ENCODE data around the gene FOXQ1.
A peak's percentile ranks its signal among the peaks of the same experiment; 100 is the strongest.
"Not testable (repeated sequence)": the region's sequence is repeated elsewhere in the genome, so short reads cannot be mapped to it uniquely, and the experiment has no call there.

Gene FOXQ1

DNA sequence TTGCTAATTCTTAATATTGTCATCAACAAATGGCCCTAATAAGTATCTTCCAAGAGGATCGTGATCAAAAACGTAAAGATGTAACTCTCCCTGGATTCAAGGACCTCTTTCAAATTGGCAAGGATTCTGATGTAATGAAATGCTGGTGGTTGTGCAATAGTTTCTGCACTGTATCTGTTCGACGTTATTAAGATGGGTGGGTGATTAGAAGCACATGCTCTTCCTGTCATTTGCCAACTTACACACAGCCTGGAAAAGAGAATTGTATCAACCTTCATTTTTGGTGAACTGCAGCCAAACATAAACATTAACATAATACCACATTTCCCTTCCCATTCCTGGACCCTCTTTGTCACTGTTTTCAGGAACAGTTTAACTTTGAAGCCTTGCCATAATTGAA is 9.8 kb downstream of the FOXQ1 start:
- DNase-seq (ENCODE audit: low spot score), result no peak
- FAIRE-seq, result no peak

DNA sequence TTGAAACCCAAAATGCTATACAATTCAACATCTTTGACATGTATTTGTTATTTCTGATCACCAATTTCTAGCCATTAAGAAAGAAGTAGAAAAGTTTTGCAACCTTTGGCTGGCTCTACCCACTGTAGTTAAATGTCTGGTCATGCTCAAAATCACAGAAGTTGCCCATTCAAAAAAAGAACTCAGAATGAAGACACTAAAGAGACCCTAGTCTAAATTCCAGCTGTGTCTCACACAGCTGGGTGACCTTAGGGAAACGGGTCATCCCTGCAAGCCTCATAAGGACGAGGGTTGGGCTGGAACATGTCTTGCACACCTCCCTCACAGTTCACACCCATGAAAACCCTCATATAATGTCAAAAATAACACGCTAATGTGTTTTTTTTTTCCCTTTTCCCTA is 10.3 kb downstream of the FOXQ1 start:
- DNase-seq (ENCODE audit: low spot score) (no peak), FAIRE-seq (no peak)

DNA sequence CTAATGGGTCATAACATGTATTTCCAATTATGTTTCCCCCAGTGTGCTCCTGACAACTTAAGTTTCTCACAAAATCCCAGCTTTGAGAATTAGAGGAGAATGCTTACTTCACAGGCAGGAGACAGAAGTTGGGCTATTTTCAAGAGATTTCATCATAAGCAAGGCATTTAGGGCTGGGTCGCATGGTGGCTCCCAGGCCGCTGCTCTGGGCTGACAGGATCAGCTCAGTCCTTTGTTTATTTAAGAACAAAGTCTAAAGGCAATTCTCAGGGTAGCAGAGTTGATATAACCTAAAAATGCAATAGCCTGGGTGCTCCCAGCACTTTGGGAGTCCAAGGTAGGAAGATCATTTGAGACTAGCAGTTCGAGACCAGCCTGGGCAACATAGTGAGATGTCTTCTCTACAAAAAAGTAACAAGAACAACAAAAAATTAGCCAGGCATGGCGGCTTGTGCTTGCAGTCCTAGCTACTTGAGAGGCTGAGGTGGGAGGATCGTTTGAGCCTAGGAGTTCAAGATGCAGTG is 10.9 kb downstream of the FOXQ1 start:
- FAIRE-seq, result no peak
- no peak for DNase-seq (ENCODE audit: low spot score)

DNA sequence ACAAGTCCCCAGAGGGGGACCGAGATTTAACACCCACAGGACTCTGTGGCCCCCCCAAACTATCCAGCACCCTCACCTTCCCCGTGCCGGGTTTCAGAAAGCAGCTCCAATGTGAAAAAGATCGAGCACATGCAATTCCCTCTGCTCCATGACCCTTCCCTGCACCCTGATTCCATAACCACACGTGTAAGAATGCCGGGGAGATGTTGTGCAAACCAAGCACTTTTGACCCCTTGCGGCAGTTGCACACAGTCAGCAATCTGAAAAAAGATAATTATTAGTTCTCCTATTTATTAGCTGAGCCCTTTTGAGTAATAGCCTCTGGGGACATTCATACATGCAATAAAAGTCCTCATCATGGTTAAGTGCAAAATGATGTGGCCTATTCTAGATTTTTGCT is 13.0 kb downstream of the FOXQ1 start:
- no peak for DNase-seq (ENCODE audit: low spot score)
- FAIRE-seq, result no peak

DNA sequence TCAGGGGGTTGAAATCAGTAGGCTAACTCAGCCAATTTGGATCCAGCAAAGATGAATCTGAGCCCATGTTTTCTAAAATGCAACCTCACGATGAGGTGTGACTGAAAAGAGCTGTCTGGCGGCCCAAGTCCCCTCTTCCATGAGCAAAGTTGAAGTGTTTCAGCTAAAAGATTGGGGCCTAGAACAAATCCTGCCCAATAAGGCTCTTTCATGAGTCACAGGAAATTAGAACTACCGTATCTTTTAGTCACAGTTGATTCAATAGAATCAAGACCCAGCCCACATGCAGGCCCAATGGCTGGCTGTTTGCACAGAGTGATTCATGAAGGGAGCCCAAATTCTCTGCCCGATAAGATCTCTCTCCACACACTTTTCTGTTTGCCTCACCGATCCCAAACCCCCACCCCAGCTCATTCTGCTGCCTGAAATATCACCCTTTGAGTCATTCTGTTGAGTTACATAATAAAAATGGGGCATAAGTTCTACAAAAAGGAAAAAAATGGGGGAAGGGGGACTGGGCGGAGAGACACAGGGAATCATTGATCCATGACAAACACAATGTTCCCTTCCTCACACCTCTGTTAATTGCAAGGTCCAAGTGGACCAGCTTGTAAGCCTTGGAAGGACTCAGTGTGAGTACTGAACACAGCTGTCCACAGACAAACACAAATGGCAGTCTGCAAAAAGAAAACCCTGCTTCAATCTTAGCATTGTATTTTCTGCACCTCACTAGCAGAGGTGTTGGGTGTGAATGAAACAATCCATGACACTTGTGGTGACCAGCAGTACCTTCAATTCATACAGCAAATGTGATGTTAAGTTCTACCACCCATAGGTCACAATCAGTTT is 13.8 kb downstream of the FOXQ1 start:
- no peak for FAIRE-seq
- DNase-seq (ENCODE audit: low spot score), result peak; percentile 77

DNA sequence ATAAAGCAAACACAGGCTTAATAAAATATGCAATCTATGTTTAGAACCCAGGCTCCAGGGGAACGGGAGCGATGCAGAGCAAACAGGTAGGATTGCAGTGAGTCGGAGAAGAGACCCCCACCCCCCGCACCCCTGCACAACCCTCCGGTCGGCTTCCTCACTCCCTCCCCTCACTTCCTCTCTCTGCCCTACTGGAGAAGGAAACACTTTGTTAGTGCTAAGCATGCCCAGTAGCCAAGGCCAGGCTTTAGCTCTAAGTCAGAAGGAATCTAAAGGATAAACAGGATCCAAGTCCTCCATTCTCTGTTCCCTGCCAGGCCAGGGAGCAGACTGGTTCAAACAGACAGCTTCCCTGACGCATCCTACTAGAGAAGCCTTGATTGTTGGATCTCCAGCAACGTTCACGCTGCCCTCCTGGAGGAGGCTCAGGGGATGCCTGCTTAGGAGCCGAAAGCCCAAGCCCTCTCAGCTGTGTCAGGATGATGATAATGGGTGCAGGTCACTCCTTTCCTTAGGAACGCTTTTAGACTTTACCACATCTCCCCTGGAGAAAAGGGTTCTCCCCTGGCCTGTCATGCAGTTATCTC is 14.7 kb downstream of the FOXQ1 start:
- DNase-seq (ENCODE audit: low spot score), result no peak
- no peak for FAIRE-seq

DNA sequence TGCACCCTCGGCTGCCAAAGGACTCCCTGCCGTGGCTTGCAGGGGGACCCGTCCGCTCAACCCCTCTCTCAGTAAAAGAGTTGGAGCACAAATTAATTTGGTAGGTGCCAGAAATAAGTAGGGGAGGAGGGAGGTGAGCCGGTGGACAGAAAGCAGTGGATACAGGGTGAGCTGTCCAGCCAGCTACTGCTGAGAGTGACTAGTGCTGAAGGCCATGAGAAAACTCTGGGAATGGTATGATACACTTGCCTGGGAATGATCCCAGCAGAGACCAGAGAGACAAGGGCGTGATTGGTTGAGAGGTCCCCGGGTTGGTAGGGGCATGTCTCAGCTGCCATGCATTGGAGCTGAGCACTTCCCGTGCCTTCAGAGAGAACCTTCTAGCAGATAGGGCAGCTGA is 15.7 kb downstream of the FOXQ1 start:
- DNase-seq (ENCODE audit: low spot score), result no peak
- no peak for FAIRE-seq

DNA sequence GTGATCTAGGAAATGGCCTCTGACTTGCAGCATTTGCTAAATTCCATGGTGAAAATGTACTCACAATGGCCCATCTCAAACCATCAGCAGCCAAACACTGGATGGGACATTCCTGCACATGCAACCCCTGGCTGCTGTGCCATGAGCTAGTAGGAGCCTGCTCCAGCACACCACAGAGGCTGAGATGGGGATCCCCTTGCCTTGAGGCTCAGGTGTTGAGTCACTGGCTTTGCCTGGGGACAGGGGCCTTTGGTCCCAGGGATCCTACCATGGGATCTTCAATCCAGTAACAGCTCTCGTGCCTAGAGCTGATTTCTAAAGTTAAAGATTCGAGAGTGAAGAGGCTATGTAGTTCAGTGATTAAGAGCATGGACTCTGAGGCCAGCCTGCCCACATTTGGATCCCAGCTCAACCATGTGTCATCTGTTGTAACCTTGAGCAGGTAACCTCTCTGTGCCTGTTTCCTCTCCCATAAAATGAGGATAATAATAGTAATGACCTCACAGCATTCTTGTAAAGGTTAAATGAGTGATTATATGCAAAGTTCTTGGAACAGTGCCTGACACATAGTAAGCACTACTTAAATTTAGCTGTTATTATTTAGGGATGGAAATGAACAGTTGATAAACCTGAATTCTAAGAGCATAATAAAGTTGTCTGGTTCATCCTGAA is 16.4 kb downstream of the FOXQ1 start:
- no peak for DNase-seq (ENCODE audit: low spot score)
- no peak for FAIRE-seq

DNA sequence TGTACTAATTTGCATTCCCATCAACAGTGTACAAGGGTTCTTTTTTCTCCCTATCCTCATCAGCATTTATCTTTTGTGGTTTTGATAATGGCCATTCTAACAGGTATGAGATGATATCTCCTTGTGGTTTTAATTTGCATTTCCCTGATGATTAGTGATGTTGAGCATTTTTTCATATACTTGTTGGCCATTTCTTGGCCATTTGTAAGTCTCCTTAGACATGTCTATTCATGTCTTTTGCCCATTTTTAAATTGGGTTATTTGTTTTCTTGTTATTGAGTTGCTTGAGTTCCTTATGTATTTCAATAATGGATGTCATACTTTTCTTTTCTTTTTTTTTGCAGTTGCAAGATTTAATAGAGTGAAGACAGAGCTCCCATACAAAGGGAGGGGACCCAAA is 17.8 kb downstream of the FOXQ1 start:
- no peak for FAIRE-seq
- DNase-seq (ENCODE audit: low spot score), result no peak

DNA sequence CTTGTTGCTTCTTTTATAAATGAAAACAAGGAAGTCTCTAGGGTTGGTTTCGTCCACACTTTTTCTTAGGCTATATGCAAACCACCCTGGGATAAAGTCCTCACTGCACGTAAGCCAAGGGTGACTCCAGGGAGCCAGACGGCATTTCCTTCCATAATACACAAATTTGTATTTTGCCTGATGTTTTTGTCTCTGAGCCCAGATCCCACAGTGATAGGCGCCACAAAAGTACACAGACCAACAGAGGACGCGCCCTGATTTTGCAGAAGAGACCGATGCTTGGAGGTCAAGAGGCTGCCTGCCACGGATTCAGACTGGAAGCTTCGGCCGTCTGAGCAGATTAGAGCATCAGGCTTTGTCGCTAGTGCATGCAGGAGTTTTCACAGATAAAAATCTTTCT is 22.8 kb downstream of the FOXQ1 start:
- DNase-seq (ENCODE audit: low spot score) (no peak), FAIRE-seq (no peak)

DNA sequence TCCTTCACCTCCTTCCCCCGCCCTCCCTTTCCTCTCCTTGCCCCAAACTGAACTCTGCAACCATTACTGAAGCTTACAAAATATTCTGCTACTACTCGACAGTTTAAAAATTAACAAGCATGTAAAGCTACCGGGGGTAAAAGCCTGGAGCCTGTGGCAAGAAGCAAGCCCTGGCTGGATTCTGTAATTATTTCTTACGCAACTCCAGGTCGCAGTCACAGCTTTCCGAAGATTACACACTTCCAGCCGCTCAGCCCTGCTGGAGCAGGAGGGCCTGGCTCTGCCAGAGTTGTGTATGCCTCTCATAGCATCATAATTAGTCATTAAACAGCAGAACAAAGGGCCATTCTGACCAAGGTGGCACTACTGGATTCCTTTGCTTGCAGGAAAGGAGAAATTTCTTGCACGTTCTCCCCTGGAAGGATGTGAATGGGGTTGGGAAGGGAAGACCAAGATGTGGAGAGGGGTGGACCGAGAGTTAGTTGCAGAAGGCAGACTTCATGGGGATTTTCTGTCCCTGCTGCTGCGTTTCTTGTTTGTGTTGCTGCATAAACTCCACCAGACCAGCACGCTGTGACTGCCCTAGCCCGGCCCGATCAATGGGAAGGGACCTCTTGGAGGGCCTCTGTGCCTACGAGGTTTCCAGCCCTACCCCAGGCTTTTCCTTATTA is 23.6 kb downstream of the FOXQ1 start:
- peak; percentile 79 for DNase-seq (ENCODE audit: low spot score)
- no peak for FAIRE-seq

DNA sequence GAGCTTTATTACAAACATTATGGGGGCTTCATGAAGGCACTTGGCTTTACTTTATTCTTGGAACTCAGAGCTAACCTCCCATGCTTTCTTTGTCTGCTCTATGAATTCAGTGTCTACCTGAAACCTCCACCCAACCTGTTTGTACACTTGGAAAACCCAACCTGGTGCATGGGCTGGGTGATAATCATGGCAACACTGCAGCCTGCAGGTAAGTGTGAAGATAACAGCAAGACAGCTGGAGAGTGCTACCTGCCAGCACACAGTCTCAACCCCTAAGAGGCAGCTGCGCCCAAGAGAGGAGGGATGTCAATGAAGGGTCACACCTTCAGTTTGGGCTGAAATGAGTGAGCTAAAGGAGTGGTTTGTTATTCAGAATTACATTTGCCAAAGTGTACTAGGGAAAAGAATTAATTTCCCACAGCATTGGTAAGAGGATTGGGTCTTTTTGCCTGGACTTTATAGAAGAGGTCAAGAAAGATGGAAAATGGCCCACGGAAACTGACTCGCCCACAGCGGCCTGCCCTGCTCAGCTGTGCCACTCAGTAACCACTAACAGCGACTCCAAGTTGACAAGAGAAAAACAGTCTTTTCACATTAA is 24.4 kb downstream of the FOXQ1 start:
- DNase-seq (ENCODE audit: low spot score), result no peak

DNA sequence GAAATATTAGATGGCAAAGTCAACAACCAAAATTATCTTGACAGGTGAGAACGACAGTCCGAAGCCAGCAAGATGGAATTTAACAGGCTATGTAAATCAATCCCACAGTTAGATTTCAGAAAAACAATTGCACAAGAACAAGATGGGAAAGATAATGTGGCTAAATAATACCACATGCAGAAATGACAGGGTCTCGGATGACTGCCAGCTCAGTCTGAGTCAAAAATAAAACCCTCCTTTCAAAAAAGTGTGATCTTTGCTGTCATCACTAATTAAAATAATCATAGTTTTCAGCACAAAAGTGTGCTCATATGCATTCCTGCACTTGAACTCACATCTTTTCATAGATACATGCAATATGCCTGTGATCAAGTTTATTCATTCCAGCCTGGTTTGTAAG is 25.9 kb downstream of the FOXQ1 start:
- DNase-seq (ENCODE audit: low spot score), result no peak
- FAIRE-seq, result no peak

More for the DNA sequence above, 24.4 kb downstream of the FOXQ1 start:
- FAIRE-seq, result no peak

DNA sequence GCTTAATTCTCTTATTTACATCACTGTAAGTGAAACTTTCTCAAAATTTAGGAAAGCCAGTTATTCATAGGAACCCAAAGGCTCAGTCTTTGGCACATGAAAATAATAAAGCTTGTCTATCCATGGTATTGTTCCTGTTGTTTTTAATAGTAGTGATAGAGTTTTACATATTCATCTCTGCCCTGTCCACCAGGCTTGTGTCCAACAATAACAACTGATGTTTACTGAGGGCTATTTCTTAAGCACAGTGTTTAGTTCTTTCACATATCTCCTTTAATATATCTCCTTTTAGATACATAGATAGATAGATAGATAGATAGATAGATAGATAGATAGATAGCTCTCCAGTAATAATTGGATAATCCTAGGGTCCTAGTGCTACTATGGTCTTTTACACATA is 34.2 kb downstream of the FOXQ1 start:
- DNase-seq (ENCODE audit: low spot score), result no peak
- FAIRE-seq, result no peak

DNA sequence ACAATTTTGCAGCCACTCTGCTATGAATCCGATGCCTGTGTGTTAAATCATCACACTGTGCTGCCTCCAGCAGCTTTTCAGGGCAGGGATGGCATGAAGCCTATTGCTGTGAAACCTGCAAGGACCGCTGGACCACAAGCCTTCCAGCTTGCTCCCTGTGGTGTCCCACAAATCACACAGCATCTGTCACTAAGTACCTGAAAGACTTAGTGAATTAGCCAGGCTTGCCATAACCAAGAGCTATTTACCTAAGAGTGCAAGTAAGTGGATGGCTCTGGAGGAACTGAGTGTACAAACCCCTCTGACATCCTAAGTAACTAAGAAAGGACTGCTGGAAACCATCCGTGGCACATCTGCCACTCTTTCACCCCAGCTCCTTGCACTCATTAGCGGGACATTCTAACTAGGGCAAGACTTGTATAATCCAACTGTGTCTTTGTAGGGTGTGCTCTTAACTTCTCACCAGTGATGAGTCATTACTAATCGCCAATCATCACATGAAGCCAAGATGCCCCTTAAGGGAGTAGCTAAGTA is 34.7 kb downstream of the FOXQ1 start:
- DNase-seq (ENCODE audit: low spot score), result no peak
- FAIRE-seq, result no peak

DNA sequence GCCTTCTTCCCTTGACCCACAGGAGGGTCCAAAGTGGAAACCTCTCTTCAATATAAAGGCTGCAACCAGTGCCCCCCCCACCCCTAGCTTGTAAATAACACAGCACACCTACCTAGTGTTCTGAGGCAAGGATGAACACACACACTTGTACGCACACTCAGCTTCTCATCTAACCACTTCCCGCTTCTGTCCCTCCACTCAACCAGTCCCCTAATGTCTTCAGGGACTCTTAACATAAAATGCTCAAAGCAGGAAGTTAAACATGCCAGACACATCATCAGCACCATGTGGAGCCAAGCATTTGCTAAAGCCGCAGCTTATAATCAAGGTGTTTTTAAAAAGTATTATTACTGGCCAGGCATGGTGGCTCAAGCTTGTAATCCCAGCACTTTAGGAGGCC is 35.3 kb downstream of the FOXQ1 start:
- no peak for FAIRE-seq
- no peak for DNase-seq (ENCODE audit: low spot score)

DNA sequence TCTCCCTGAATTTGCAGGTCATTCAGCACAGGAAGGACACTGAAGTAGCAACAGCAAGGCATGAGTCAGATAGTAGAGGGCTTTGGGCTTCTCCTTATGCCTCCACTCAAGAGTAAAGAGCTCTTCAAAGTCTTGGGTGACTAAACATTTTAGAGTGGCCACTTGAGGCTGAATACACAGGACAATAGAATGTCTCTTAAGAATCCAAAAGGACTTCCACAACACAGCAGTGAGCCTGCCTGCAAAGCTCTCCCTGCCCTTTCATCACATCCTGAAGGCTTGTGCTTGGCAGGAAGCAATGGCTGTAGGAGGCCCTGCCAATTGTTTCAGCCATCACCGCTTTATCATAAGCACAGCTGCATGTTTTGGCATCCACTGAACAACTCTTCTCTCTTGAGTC is 36.8 kb downstream of the FOXQ1 start:
- DNase-seq (ENCODE audit: low spot score) (no peak), FAIRE-seq (no peak)

DNA sequence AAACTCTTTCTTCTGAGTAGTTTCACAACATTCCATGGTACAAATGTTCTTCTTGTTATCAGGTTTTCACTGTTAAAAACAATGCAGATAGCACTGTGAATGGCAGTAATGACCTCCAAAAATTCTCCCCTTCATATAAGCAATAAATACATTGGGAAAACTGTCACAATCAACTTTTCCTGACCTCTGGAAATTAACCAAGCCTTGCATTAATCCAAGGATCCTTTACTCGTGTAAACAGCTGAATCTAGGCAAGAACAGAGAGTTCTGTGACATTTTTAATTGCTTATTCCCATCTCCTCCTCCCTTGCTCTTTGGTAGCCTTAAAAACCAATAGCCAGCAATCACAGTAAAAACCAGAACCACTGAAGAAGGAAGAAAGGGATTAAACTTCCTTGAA is 37.8 kb downstream of the FOXQ1 start:
- no peak for FAIRE-seq
- DNase-seq (ENCODE audit: low spot score), result no peak

DNA sequence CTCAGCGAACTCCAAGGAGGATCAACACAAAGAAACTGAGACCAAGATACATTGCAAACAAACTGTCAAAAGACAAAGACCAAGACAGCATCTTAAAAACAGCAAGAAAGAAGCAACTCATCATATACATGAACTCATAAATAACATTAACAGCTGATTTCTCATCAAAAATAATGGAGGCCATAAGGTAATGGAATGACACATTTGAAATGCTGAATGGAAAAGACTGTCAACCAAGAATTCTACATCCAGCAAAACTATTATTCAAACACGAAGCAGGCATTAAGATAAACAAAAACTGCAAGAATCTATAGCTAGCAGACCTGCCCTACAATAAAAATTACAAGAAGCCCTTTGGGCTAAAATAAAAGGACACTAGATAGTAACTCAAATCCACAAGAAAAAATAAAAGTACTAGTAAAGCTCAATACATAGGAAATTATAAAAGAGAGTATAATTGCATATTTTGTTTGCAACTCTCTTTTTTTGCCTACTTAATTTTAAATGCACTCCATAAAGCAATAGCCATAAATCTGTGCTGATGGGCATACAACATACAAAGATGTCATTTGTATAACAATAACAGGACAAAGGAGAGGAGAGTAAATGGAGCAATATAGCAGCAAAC is 39.6 kb downstream of the FOXQ1 start:
- no peak for FAIRE-seq
- no peak for DNase-seq (ENCODE audit: low spot score)

DNA sequence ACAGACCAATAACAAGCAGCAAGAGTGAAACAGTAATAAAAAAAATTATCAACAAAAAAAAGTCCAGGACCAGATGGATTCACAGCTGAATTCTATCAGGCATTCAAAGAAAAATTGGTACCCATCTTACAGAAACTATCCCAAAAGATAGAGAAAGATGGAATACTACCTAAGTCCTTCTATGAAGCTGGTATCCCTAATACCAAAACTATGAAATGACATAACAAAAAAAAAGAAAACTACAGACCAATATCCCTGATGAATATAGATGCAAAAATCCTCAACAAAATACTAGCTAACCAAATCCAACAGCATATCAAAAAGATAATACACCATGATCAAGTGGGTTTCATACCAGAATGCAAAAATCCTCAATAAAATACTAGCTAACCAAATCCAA is 43.2 kb downstream of the FOXQ1 start:
- not testable (repeated sequence) for FAIRE-seq; DNase-seq (ENCODE audit: low spot score)

DNA sequence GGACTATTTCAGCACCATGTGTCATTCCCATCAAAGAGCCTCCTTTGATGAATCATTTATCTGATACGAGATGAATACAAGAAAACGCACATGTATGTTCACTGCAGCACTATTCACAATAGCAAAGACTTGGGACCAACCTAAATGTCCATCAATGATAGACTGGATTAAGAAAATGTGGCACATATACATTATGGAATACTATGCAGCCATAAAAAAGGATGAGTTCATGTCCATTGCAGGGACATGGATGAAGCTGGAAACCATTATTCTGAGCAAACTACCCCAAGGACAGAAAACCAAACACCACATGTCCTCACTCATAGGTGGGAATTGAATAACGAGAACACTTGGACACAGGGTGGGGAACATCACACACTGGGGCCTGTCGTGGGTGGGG is 49.8 kb downstream of the FOXQ1 start:
- not testable (repeated sequence) for FAIRE-seq; DNase-seq (ENCODE audit: low spot score)

Data from urothelium cell line (cell line).